IMR-90 (cell line): Measurements from ENCODE around the gene PALM. TPM values are rescaled to one million over a fixed set of nuclear protein-coding genes. Genes with fewer than 3 reads are reported as not detected.

Experiments used
- ATAC-seq: fragments of 200-7000 bp; cut with Tn5 transposase; 2 replicates; pipeline ENCODE4 v1.9.1; 2020; ENCODE audit warnings: low read depth, mild to moderate bottlenecking, moderate library complexity
- BruUV-seq: library from RNA; stranded (reverse); fragments of 400-500 nt; replicated peaks from 2 replicates; lab custom pipeline; 2021; lab: Mats Ljungman, UMichigan
- CTCF ChIA-PET: fragments of 300-600 bp; formaldehyde crosslinking; extraction: SDS; loops from one replicate; lab custom pipeline; 2021; ENCODE audit warnings: antibody characterized with exemption; lab: Yijun Ruan, JAX
- POLR2A ChIA-PET: fragments of 300-600 bp; sonication (Branson Sonifier 250); formaldehyde crosslinking; loops from one replicate; lab custom pipeline; 2022; ENCODE audit warnings: antibody characterized with exemption; ENCODE audit not compliant: unreplicated experiment; lab: Charles Lee
- DNase-seq: peaks from one replicate; pipeline ENCODE4 v3.0.0; 2013
- H2AFZ ChIP-seq: replicated peaks from 2 replicates; pipeline ENCODE3; 2013; ENCODE audit warnings: low read length, mild to moderate bottlenecking; ENCODE audit not compliant: poor library complexity
- H2AK5ac ChIP-seq: 2 replicates; pipeline ENCODE4 v1.6.1; 2013; ENCODE audit warnings: low read depth, low read length, inconsistent platforms
- H2AK9ac ChIP-seq: replicated peaks from 2 replicates; pipeline ENCODE3; 2013; ENCODE audit warnings: mild to moderate bottlenecking, low read depth, low read length, moderate library complexity; ENCODE audit not compliant: poor library complexity
- H2BK120ac ChIP-seq: 2 replicates; pipeline ENCODE4 v1.6.1; 2013; ENCODE audit warnings: low read depth, low read length, inconsistent platforms
- H2BK15ac ChIP-seq: 3 replicates; pipeline ENCODE4 v1.6.1; 2013; ENCODE audit warnings: low read depth, low read length, inconsistent platforms
- H2BK20ac ChIP-seq: 2 replicates; pipeline ENCODE4 v1.6.1; 2013; ENCODE audit warnings: low read depth, mild to moderate bottlenecking, inconsistent platforms, low read length, moderate library complexity
- H2BK5ac ChIP-seq: 2 replicates; pipeline ENCODE4 v1.6.1; 2013; ENCODE audit warnings: mild to moderate bottlenecking, low read depth, low read length, inconsistent platforms; ENCODE audit not compliant: poor library complexity, severe bottlenecking
- H3K14ac ChIP-seq: replicated peaks from 2 replicates; pipeline ENCODE4 v1.6.1; 2013; ENCODE audit warnings: low read depth, low read length, inconsistent platforms
- H3K18ac ChIP-seq: 2 replicates; pipeline ENCODE4 v1.6.1; 2013; ENCODE audit warnings: low read depth, low read length, control low read depth
- H3K23ac ChIP-seq: 2 replicates; pipeline ENCODE4 v1.6.1; 2013; ENCODE audit warnings: low read depth, low read length, inconsistent platforms
- H3K27ac ChIP-seq: 2 replicates; pipeline ENCODE4 v1.5.1; 2013; ENCODE audit warnings: mild to moderate bottlenecking, control low read depth, low read length; ENCODE audit not compliant: insufficient read depth
- H3K27me3 ChIP-seq: 2 replicates; pipeline ENCODE4 v1.6.1; 2013; ENCODE audit warnings: low read length; ENCODE audit not compliant: control insufficient read depth, insufficient read depth
- H3K36me3 ChIP-seq: 2 replicates; pipeline ENCODE4 v1.6.1; 2013; ENCODE audit warnings: low read length, mixed read lengths; ENCODE audit not compliant: control insufficient read depth, insufficient read depth
- H3K4ac ChIP-seq: 2 replicates; pipeline ENCODE4 v1.6.1; 2013; ENCODE audit warnings: low read depth, low read length, inconsistent platforms
- H3K4me1 ChIP-seq: 2 replicates; pipeline ENCODE4 v1.6.1; 2013; ENCODE audit warnings: low read length, mixed read lengths; ENCODE audit not compliant: control insufficient read depth, insufficient read depth
- H3K4me2 ChIP-seq: 2 replicates; pipeline ENCODE4 v1.6.1; 2013; ENCODE audit warnings: low read depth, mild to moderate bottlenecking, control low read depth, low read length, moderate library complexity
- H3K4me3 ChIP-seq: 2 replicates; pipeline ENCODE4 v1.5.1; 2013; ENCODE audit warnings: low read depth, mild to moderate bottlenecking, control low read depth, low read length, moderate library complexity; ENCODE audit not compliant: insufficient read depth
- H3K56ac ChIP-seq: 2 replicates; pipeline ENCODE4 v1.6.1; 2013; ENCODE audit warnings: low read length, inconsistent platforms; ENCODE audit not compliant: insufficient read depth; ENCODE audit errors: extremely low read depth
- H3K79me1 ChIP-seq, 2 experiments: 2 replicates each; pipeline ENCODE4 v1.6.1; 2013; ENCODE audit warnings: low read length in 2 of 2, inconsistent platforms in 1 of 2, low read depth in 1 of 2
- H3K9ac ChIP-seq: 2 replicates; pipeline ENCODE4 v1.6.1; 2013; ENCODE audit warnings: low read depth, low read length, control low read depth
- H3K9me1 ChIP-seq: 2 replicates; pipeline ENCODE4 v1.6.1; 2013; ENCODE audit warnings: low read length, inconsistent platforms; ENCODE audit not compliant: insufficient read depth
- H3K9me3 ChIP-seq: 2 replicates; pipeline ENCODE4 v1.6.1; 2013; ENCODE audit warnings: low read length; ENCODE audit not compliant: control insufficient read depth, insufficient read depth
- H4K20me1 ChIP-seq: 2 replicates; pipeline ENCODE4 v1.6.1; 2013; ENCODE audit warnings: low read length, inconsistent platforms; ENCODE audit not compliant: insufficient read depth
- H4K5ac ChIP-seq: 2 replicates; pipeline ENCODE4 v1.6.1; 2013; ENCODE audit warnings: mild to moderate bottlenecking, low read depth, low read length, control low read depth
- H4K8ac ChIP-seq, 2 experiments: 2 replicates each; pipeline ENCODE4 v1.6.1; 2013; ENCODE audit warnings: low read depth in 2 of 2, low read length in 2 of 2, control low read depth in 1 of 2, inconsistent platforms in 1 of 2
- H4K91ac ChIP-seq: 2 replicates; pipeline ENCODE4 v1.6.1; 2013; ENCODE audit warnings: low read depth, low read length, inconsistent platforms; ENCODE audit not compliant: insufficient read depth
- BHLHE40 ChIP-seq: fragments of 150-350 bp; IDR thresholded peaks from 2 replicates; pipeline ENCODE4 v1.6.1; 2016; ENCODE audit warnings: mild to moderate bottlenecking, low read depth, low read length
- CEBPB ChIP-seq: IDR thresholded peaks from 2 replicates; pipeline ENCODE4 v1.6.1; 2012; ENCODE audit warnings: low read depth, low read length, improper control_type of control experiment
- CHD1 ChIP-seq: IDR thresholded peaks from 2 replicates; pipeline ENCODE4 v1.6.1; 2012; ENCODE audit warnings: low read depth, low read length, improper control_type of control experiment
- CTCF ChIP-seq: conservative IDR thresholded peaks from 2 replicates; pipeline ENCODE4 v1.5.1; 2012; ENCODE audit warnings: mild to moderate bottlenecking, low read depth, low read length, improper control_type of control experiment
- ELK1 ChIP-seq: fragments of 150-350 bp; IDR thresholded peaks from 2 replicates; pipeline ENCODE4 v1.6.1; 2016; ENCODE audit warnings: low read depth, mild to moderate bottlenecking, low read length, moderate library complexity, borderline replicate concordance
- FOS ChIP-seq: fragments of 150-350 bp; IDR thresholded peaks from 2 replicates; pipeline ENCODE4 v1.6.1; 2016; ENCODE audit warnings: low read depth, low read length
- MAFK ChIP-seq: IDR thresholded peaks from 2 replicates; pipeline ENCODE4 v1.6.1; 2012; ENCODE audit warnings: low read depth, low read length, improper control_type of control experiment
- MAZ ChIP-seq: IDR thresholded peaks from 2 replicates; pipeline ENCODE4 v1.6.1; 2012; ENCODE audit warnings: low read depth, mild to moderate bottlenecking, low read length, improper control_type of control experiment, moderate library complexity, borderline replicate concordance
- MXI1 ChIP-seq: IDR thresholded peaks from 2 replicates; pipeline ENCODE4 v1.6.1; 2012; ENCODE audit warnings: low read depth, mild to moderate bottlenecking, low read length, moderate library complexity, borderline replicate concordance
- NFE2L2 ChIP-seq: fragments of 150-350 bp; IDR thresholded peaks from 2 replicates; pipeline ENCODE4 v1.6.1; 2016; ENCODE audit warnings: low read depth, mild to moderate bottlenecking, low read length
- POLR2A ChIP-seq: IDR thresholded peaks from 2 replicates; pipeline ENCODE4 v1.6.1; 2012; ENCODE audit warnings: mild to moderate bottlenecking, low read depth, low read length
- RAD21 ChIP-seq: IDR thresholded peaks from 2 replicates; pipeline ENCODE4 v1.6.1; 2012; ENCODE audit warnings: low read length, improper control_type of control experiment
- RCOR1 ChIP-seq: IDR thresholded peaks from 2 replicates; pipeline ENCODE4 v1.6.1; 2012; ENCODE audit warnings: mild to moderate bottlenecking, low read length, improper control_type of control experiment; ENCODE audit not compliant: insufficient replicate concordance
- RFX5 ChIP-seq: IDR thresholded peaks from 2 replicates; pipeline ENCODE4 v1.8.0; 2012; ENCODE audit warnings: low read depth, mild to moderate bottlenecking, low read length, moderate library complexity
- SMC3 ChIP-seq: fragments of 150-350 bp; IDR thresholded peaks from 2 replicates; pipeline ENCODE4 v1.6.1; 2016; ENCODE audit warnings: low read depth, mild to moderate bottlenecking, antibody characterized with exemption, low read length, moderate library complexity
- USF2 ChIP-seq: fragments of 150-350 bp; IDR thresholded peaks from 2 replicates; pipeline ENCODE4 v1.6.1; 2017; ENCODE audit warnings: mild to moderate bottlenecking, antibody characterized with exemption, low read length, low read depth
- WGBS, 2 experiments: methylation state at CpG; one replicate each; pipeline versions ENCODE4 v1.1.5 to v1.1.7; 2013; ENCODE audit warnings: missing lambda C conversion rate in 2 of 2; ENCODE audit not compliant: insufficient read length in 1 of 2; ENCODE audit errors: extremely low coverage in 2 of 2; 5-methylcytosine and 5-hydroxymethylcytosine counted together
- dilution Hi-C: fragments of 300-500 bp; cut with HindIII; formaldehyde crosslinking; loops from one replicate; pipeline ENCODE4 v1.14.3; 2018; ENCODE audit warnings: low sequenced_read_pairs; ENCODE audit not compliant: unreplicated experiment
- in situ Hi-C: fragments of 300-500 bp; cut with MboI; formaldehyde crosslinking; loops from 3 replicates; pipeline ENCODE4 v1.14.3; 2019; ENCODE audit warnings: low sequenced_read_pairs, inconsistent platforms, mixed read lengths
- intact Hi-C: fragments of 100-400 bp; cut with micrococcal nuclease; formaldehyde crosslinking; loops from 2 replicates; pipeline ENCODE4 v1.10.0; 2022
- polyA plus RNA-seq, 3 experiments: library from polyadenylated mRNA; depleted of rRNA; stranded (reverse); fragments of >200 nt; gene quantifications; 2 replicates each; pipeline ENCODE4 v1.2.3, GENCODE V29; 2012; ENCODE audit warnings: low replicate concordance in 1 of 3
- total RNA-seq: library from RNA; depleted of rRNA; stranded (reverse); fragments of >200 nt; gene quantifications from 2 replicates; pipeline ENCODE4 v1.2.3, GENCODE V29; 2012

The PALM gene
- total and polyA plus RNA-seq, 2 of the 4 experiments (the other 2 are of a cell fraction) = 2.2 to 7.4 TPM

GRCh38 chr19:719636-720344 lies 11.1 kb downstream of the PALM start:
- Histone ChIP-seq H4K91ac (no peak overlapping the region), H3K9me3 (peaks cover 7% of the 10 kb centered on the region), H2AK5ac (no peak overlapping the region), H3K14ac (no peak overlapping the region), H3K4me3 (no peak overlapping the region), H3K9ac (no peak overlapping the region), H3K4ac (no peak overlapping the region), H2BK5ac (no peak overlapping the region), H4K20me1 (peaks cover 3% of the 10 kb centered on the region), H3K56ac (no peak overlapping the region), H3K9me1 (no peaks in the 10 kb centered on the region), H3K27ac (no peak overlapping the region), H2BK20ac (no peak overlapping the region), H4K8ac (no peak overlapping the region), H3K36me3 (peaks cover 8% of the 10 kb centered on the region; the same call in 1 of the 2 replicates), H3K79me1 (no peaks in the 10 kb centered on the region; a peak in 1 of 4 replicates), H3K4me1 (peaks cover 4% of the 10 kb centered on the region; the same call in 1 of the 2 replicates), H2AFZ (no peak overlapping the region), H2BK120ac (no peak overlapping the region), H2AK9ac (no peak overlapping the region), H3K18ac (no peak overlapping the region), H2BK15ac (no peak overlapping the region), H3K4me2 (no peak overlapping the region; the same call in 1 of the 2 replicates), H3K23ac (no peak overlapping the region), H4K5ac (no peak overlapping the region), H3K27me3 (peaks cover 2% of the 10 kb centered on the region; the same call in 1 of the 2 replicates)
- in situ Hi-C loops = no loop called here
- DNase-seq (no peak), ATAC-seq (no peak)
- no TSS peak for BruUV-seq
- WGBS, 2 experiments = 31% methylated on average over 14 of the region's 79 CpGs; no CpG with 5 or more reads in 1 of the 2 experiments
- intact Hi-C loops = no loop called here
- CTCF ChIA-PET = no interaction called here
- dilution Hi-C loops = no loop called here
- TF ChIP-seq MAFK (no peak), RAD21 (no peak), BHLHE40 (no peak), ELK1 (no peak), MAZ (no peak), CHD1 (no peak), NFE2L2 (no peak), POLR2A (no peak), SMC3 (no peak), CTCF (no peak), USF2 (no peak), RCOR1 (no peak), RFX5 (no peak), MXI1 (no peak), CEBPB (no peak), FOS (no peak)
- POLR2A ChIA-PET = no interaction called here
